ENCODE measurements around the gene SNTG2. TPM values are rescaled to one million over a fixed set of nuclear protein-coding genes. Genes with fewer than 3 reads are reported as not detected.

Gene SNTG2
- total RNA-seq (not detected in 2 replicates), polyA plus RNA-seq (not detected in 2 replicates), polyA minus RNA-seq (not detected in 2 replicates), Bru-seq, nascent RNA (percentile 0 among the genes with signal in this experiment), BruChase-seq, experiment 1, labeled RNA remaining after a 6-hour chase (not detected), BruChase-seq, experiment 2, labeled RNA remaining after a 2-hour chase (not detected)
- not detected in 2 replicates for polyA plus RNA-seq (2011; cell fraction: cytosol; rRNA removed)
- polyA plus RNA-seq (2011; cell fraction: nucleus; rRNA removed) = not detected in 2 replicates
- polyA plus RNA-seq (2012) = not detected in 2 replicates
- polyA minus RNA-seq (2011; cell fraction: cytosol; rRNA and poly(A)+ RNA removed) = not detected
- polyA minus RNA-seq (2011; cell fraction: nucleus; rRNA and poly(A)+ RNA removed) = not detected in 2 replicates
- long read RNA-seq = 0 reads

- no peak within 1 kb of the TSS for H2AFZ ChIP-seq (ENCODE audit: low read depth, low read length)
- CTCF ChIA-PET = no interaction called here
Observed at GRCh38 chr2:950080-950966, at the start of gene SNTG2. TSS of gene SNTG2 (plus strand) at chr2:950849. CDS start at chr2:950997, 148 bp downstream.

More at GRCh38 chr2:950080-950966, at the start of gene SNTG2:
- TF ChIP-seq, protein P1, sequence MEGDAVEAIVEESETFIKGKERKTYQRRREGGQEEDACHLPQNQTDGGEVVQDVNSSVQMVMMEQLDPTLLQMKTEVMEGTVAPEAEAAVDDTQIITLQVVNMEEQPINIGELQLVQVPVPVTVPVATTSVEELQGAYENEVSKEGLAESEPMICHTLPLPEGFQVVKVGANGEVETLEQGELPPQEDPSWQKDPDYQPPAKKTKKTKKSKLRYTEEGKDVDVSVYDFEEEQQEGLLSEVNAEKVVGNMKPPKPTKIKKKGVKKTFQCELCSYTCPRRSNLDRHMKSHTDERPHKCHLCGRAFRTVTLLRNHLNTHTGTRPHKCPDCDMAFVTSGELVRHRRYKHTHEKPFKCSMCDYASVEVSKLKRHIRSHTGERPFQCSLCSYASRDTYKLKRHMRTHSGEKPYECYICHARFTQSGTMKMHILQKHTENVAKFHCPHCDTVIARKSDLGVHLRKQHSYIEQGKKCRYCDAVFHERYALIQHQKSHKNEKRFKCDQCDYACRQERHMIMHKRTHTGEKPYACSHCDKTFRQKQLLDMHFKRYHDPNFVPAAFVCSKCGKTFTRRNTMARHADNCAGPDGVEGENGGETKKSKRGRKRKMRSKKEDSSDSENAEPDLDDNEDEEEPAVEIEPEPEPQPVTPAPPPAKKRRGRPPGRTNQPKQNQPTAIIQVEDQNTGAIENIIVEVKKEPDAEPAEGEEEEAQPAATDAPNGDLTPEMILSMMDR (IDR thresholded peaks at IDR 0.05; ENCODE audit: extremely low read depth in 1 of 2, insufficient read depth in 1 of 2, low read depth in 1 of 2, low read length in 2 of 2) = no peak
- TF ChIP-seq FOS (IDR thresholded peaks at IDR 0.05; ENCODE audit: borderline replicate concordance, insufficient read depth, low read length) (no peak), JUN (IDR thresholded peaks at IDR 0.05; ENCODE audit: borderline replicate concordance, insufficient read depth, insufficient read length, low read depth) (no peak)
- TF ChIP-seq, protein P2, sequence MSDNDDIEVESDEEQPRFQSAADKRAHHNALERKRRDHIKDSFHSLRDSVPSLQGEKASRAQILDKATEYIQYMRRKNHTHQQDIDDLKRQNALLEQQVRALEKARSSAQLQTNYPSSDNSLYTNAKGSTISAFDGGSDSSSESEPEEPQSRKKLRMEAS (IDR thresholded peaks at IDR 0.05; ENCODE audit: insufficient read depth, insufficient read length) = no peak
- no peaks in the 10 kb centered on the region for H3K9me1 ChIP-seq (replicated peaks; ENCODE audit: control insufficient read depth, extremely low read depth, insufficient read depth, low read length)
- dilution Hi-C loops (cut with MboI; ENCODE audit: extremely low pct_ligation_motif_present, low sequenced_read_pairs) = no loop called here
- BruUV-seq (replicated peaks) = no TSS peak
- POLR2A ChIA-PET = no interaction called here
- H3K36me3 ChIP-seq (ENCODE audit: control insufficient read depth in 2 of 2, extremely low read depth in 1 of 2, insufficient read depth in 2 of 2, low read length in 2 of 2) = no peaks in the 10 kb centered on the region
- FAIRE-seq (no peak), DNase-seq (ENCODE audit: low read depth, low spot score) (no peak)
- H3K4me2 ChIP-seq (ENCODE audit: insufficient read depth, low read length) = no peak within 1 kb of the TSS
- H3K4me1 ChIP-seq (ENCODE audit: control insufficient read depth, extremely low read depth, insufficient read depth, low read length) = no peaks in the 10 kb centered on the region
- no peak within 1 kb of the TSS for H3K9ac ChIP-seq (replicated peaks; ENCODE audit: extremely low read depth, insufficient read depth, low read length)
- no peaks in the 10 kb centered on the region for H3K9me3 ChIP-seq (replicated peaks; ENCODE audit: control insufficient read depth, insufficient read depth, low read length)
- H4K20me1 ChIP-seq (replicated peaks; ENCODE audit: control insufficient read depth, extremely low read depth, insufficient read depth, low read length) = no peaks in the 10 kb centered on the region
- H3K27me3 ChIP-seq (ENCODE audit: control insufficient read depth in 2 of 2, insufficient read depth in 2 of 2, low read length in 2 of 2) = peaks cover 0 to 3% of the 10 kb centered on the region in 2 experiments
- H3K27ac ChIP-seq (ENCODE audit: insufficient read depth, low read depth, low read length) = no peak within 1 kb of the TSS
- H3K79me2 ChIP-seq (ENCODE audit: control insufficient read depth, insufficient read depth, low read length) = no peaks in the 10 kb centered on the region
- intact Hi-C loops (cut with micrococcal nuclease) = loop anchor here (10.0 kb wide), 1 partner anchor 604 kb away; no protein-coding TSS in a partner anchor
- H3K4me3 ChIP-seq (replicated peaks in 1 of 3; ENCODE audit: insufficient read depth in 1 of 3, low read depth in 1 of 3, low read length in 3 of 3) = no peak within 1 kb of the TSS
